BLaER1 treated with 17β-estradiol and CSF1 and Interleukin-3, amounts not matched to agents 10 nM and 100 nM (cell line): ENCODE measurements around the gene MC1R.
A peak's percentile ranks its signal among the peaks of the same experiment; 100 is the strongest.
"Not testable (repeated sequence)": the region's sequence is repeated elsewhere in the genome, so short reads cannot be mapped to it uniquely, and the experiment has no call there.

Experiments used
- H3K27ac ChIP-seq, 11 experiments: shearing (Covaris generic); formaldehyde crosslinking; 2 replicates each; pipeline ENCODE4 v1.8.1; 2022
- H3K27me3 ChIP-seq, 11 experiments: shearing (Covaris generic); formaldehyde crosslinking; 2 replicates each; pipeline ENCODE4 v1.8.1; 2022
- H3K36me3 ChIP-seq, 11 experiments: shearing (Covaris generic); formaldehyde crosslinking; 2 replicates each; pipeline ENCODE4 v1.8.1; 2022
- H3K4me1 ChIP-seq, 10 experiments: shearing (Covaris generic); formaldehyde crosslinking; 2 replicates each; pipeline ENCODE4 v1.8.1; 2022
- H3K4me2 ChIP-seq, 11 experiments: shearing (Covaris generic); formaldehyde crosslinking; 2 replicates each; pipeline ENCODE4 v1.8.1; 2022
- H3K4me3 ChIP-seq, 10 experiments: shearing (Covaris generic); formaldehyde crosslinking; 2 replicates each; pipeline ENCODE4 v1.8.1; 2022
- H3K9ac ChIP-seq, 11 experiments: shearing (Covaris generic); formaldehyde crosslinking; 2 replicates each; pipeline ENCODE4 v1.8.1; 2022
- H3K9me3 ChIP-seq, 11 experiments: shearing (Covaris generic); formaldehyde crosslinking; replicated peaks in 1 of 11; 2 replicates each; pipeline ENCODE4 v1.8.1; 2022
- H4K20me1 ChIP-seq, 11 experiments: shearing (Covaris generic); formaldehyde crosslinking; 2 replicates each; pipeline ENCODE4 v1.8.1; 2022
- Cebpa-rat ChIP-seq, 11 experiments: shearing (Covaris generic); IDR thresholded peaks; 2 replicates each; pipeline ENCODE4 v1.8.1; 2022

The MC1R gene

DNA sequence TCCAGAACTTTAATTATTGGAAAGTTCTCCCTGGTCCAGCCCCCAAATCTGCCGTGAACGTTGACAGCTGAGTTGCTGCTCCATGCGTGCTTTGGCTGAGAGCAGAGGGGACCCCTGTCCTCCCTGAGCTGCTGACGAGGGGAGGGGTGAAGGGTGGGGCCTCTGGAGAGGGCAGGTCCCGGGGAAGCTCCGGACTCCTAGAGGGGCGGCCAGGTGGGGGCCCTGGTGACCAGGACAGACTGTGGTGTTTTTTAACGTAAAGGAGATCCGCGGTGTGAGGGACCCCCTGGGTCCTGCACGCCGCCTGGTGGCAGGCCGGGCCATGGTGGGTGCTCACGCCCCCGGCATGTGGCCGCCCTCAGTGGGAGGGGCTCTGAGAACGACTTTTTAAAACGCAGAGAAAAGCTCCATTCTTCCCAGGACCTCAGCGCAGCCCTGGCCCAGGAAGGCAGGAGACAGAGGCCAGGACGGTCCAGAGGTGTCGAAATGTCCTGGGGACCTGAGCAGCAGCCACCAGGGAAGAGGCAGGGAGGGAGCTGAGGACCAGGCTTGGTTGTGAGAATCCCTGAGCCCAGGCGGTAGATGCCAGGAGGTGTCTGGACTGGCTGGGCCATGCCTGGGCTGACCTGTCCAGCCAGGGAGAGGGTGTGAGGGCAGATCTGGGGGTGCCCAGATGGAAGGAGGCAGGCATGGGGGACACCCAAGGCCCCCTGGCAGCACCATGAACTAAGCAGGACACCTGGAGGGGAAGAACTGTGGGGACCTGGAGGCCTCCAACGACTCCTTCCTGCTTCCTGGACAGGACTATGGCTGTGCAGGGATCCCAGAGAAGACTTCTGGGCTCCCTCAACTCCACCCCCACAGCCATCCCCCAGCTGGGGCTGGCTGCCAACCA is at the start of gene MC1R:
Gene MC1R, plus strand, starts transcription at position 410 of the 895 bp plus-strand sequence. Its CDS starts 397 bp downstream, at position 807.
- H3K4me3 ChIP-seq = peak within 1 kb of the TSS; percentile 46 to 66 (median 56)
- H3K9ac ChIP-seq = peak within 1 kb of the TSS; percentile 43 to 84 (median 74)
- no peaks in the 10 kb centered on the region for H3K9me3 ChIP-seq
- H3K36me3 ChIP-seq = peaks cover 0 to 6% (median under 1%) of the 10 kb centered on the region in 11 experiments; a peak in 8 of 22 replicates
- H3K27me3 ChIP-seq = no peaks in the 10 kb centered on the region; a peak in 2 of 22 replicates
- TF ChIP-seq Cebpa-rat (IDR thresholded peaks at IDR 0.05) = no peak
- H3K27ac ChIP-seq = peak within 1 kb of the TSS; percentile 22 to 87 (median 80); a peak in 21 of 22 replicates
- peak within 1 kb of the TSS; percentile 88 to 100 (median 98) for H3K4me2 ChIP-seq
- H3K4me1 ChIP-seq = peaks cover 53 to 82% (median 78%) of the 10 kb centered on the region in 10 experiments
- H4K20me1 ChIP-seq = peaks cover 0 to 42% (median 7%) of the 10 kb centered on the region in 11 experiments; a peak in 15 of 22 replicates

DNA sequence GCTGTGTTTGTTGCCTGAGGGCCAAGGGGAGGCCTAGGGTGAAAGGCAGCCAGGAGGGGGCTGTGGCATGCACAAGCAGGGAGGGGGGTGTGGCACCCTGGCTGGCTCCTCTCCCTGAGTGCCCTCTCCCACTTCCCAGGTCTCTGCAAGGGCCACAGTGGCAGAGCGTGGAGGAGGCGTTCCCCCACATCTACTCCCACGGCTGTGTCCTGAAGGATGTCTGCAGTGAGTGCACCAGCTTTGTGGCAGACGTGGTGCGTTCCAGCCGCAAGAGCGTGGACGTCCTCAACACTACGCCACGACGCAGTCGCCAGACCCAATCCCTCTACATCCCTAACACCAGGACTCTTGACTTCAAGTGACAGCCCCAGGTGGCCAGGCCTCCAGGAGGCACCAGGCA is 48.8 kb upstream of the MC1R start:
- Histone ChIP-seq H3K4me1 (peaks cover 32 to 61% (median 58%) of the 10 kb centered on the region in 10 experiments), H4K20me1 (peaks cover 7 to 8% (median 8%) of the 10 kb centered on the region in 11 experiments), H3K27me3 (no peaks in the 10 kb centered on the region), H3K27ac (peak overlapping the region in 2 of 11 experiments; percentile 26 to 98; a peak in 2 of 22 replicates), H3K36me3 (peaks cover 6 to 18% (median 13%) of the 10 kb centered on the region in 11 experiments; a peak in 21 of 22 replicates), H3K4me3 (no peak overlapping the region), H3K4me2 (peak overlapping the region in 10 of 11 experiments; percentile 1 to 98 (median 92); a peak in 19 of 22 replicates), H3K9me3 (peaks cover 9 to 18% (median 13%) of the 10 kb centered on the region in 11 experiments), H3K9ac (peak overlapping the region in 4 of 11 experiments; percentile 15 to 31 (median 25); a peak in 3 of 22 replicates)
- TF ChIP-seq Cebpa-rat (IDR thresholded peaks at IDR 0.05) = no peak

DNA sequence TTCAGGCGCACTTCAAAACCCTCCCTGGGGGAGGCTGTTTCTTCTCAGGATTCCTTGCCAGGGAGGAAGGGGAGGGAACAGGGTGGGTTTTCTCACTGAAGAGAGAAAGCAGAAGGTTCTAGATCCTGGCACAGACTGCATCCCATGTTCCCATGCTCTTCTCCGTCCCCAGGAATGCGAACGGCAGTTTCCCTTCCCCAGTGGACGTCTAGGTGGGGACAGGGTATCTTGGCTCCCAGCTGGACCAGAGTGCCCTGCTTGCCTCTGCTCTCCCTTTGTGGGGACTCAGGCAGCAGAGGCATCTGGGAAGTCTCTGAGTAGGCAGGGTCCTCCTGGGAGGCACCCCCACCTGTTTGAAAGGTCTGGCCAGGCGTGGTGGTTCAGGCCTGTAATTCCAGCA is 48.2 kb upstream of the MC1R start:
- H3K4me1 ChIP-seq = peaks cover 32 to 60% (median 57%) of the 10 kb centered on the region in 10 experiments

DNA sequence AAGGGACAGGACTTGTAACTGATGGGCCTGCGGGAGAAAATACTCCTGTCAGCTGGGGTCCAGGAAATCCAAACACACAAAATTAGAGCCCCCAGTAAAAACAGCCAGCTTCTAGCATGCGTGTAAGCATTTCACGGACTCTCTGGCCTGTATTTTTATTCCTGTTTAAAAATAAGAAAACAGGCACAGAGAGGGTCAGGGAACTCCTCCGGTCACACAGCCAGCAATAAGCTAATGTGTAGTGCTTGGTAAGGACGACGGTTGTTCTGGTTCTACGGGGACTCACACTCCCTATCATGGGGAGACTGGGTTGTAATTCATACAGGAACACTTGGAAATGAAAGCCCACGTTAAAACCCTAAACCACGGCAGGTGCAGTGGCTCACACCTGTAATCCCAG is 46.8 kb upstream of the MC1R start:
- peaks cover 42 to 68% (median 59%) of the 10 kb centered on the region in 10 experiments for H3K4me1 ChIP-seq
- peak overlapping the region in 7 of 11 experiments; percentile 93 to 100 (median 99); a peak in 10 of 22 replicates for H3K27ac ChIP-seq
- peak overlapping the region in 1 of 10 experiments; percentile 79; a peak in 2 of 20 replicates for H3K4me3 ChIP-seq
- H3K4me2 ChIP-seq = peak overlapping the region; percentile 83 to 100 (median 94)
- H4K20me1 ChIP-seq = peaks cover 26 to 28% (median 27%) of the 10 kb centered on the region in 11 experiments
- H3K36me3 ChIP-seq = peaks cover 21 to 38% (median 30%) of the 10 kb centered on the region in 11 experiments
- peak overlapping the region in 10 of 11 experiments; percentile 36 to 100 (median 98); a peak in 13 of 22 replicates for H3K9ac ChIP-seq
- H3K9me3 ChIP-seq = peaks cover 9 to 17% (median 13%) of the 10 kb centered on the region in 11 experiments
- no peaks in the 10 kb centered on the region for H3K27me3 ChIP-seq
- no peak for TF ChIP-seq Cebpa-rat (IDR thresholded peaks at IDR 0.05)

More for the DNA sequence above, 48.2 kb upstream of the MC1R start:
- Histone ChIP-seq H3K36me3 (peaks cover 11 to 23% (median 18%) of the 10 kb centered on the region in 11 experiments; a peak in 21 of 22 replicates), H4K20me1 (peaks cover 12 to 13% (median 13%) of the 10 kb centered on the region in 11 experiments), H3K4me2 (peak overlapping the region in 9 of 11 experiments; percentile 83 to 98 (median 92); a peak in 18 of 22 replicates), H3K27ac (peak overlapping the region in 3 of 11 experiments; percentile 18 to 98 (median 26); a peak in 5 of 22 replicates), H3K27me3 (no peaks in the 10 kb centered on the region), H3K9ac (peak overlapping the region in 8 of 11 experiments; percentile 2 to 55 (median 25); a peak in 5 of 22 replicates), H3K9me3 (peaks cover 9 to 18% (median 13%) of the 10 kb centered on the region in 11 experiments), H3K4me3 (no peak overlapping the region)
- no peak for TF ChIP-seq Cebpa-rat (IDR thresholded peaks at IDR 0.05)

DNA sequence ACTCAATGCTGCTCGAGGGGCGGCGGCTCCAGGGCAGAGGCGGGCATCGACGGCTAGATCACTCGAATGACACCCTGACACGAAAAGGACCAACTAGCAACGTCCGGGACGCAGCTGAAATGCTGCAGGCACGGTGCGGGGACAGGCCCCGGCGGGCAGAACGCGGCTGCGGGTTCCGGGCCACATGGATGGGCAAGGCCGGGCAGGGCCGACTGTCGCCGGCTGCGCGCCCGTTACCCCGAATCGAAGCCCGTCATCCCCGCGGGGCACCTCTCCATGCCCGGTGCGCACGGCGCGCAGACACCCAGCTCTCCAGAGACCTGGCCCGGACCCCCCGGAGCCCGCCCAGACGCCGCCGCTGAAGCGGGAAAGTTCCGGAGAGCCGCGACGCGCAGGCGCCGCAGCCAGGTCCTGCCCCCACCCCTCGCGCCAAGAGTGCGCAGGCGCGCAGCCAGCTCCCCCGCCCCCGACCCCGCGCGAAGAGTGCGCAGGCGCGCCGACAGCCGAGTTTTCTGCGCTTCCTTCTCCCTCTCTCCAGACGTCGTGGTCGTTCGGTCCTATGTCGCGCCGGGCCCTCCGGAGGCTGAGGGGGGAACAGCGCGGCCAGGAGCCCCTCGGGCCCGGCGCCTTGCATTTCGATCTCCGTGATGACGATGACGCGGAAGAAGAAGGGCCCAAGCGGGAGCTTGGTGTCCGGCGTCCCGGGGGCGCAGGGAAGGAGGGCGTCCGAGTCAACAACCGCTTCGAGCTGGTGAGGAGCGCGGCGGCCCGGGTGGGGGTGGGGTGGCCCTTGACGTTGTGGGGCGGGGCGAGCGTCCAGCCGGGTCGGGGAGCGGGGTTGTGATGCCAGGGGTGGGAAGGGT is 45.3 kb upstream of the MC1R start, which contains the start of gene TCF25:
Gene TCF25, plus strand, starts transcription at position 484 of the 863 bp plus-strand sequence. Its CDS starts 76 bp downstream, at position 560.
- peak within 1 kb of the TSS; percentile 83 to 100 (median 94) for H3K4me2 ChIP-seq
- H3K9ac ChIP-seq = peak within 1 kb of the TSS; percentile 93 to 100 (median 98)
- H3K36me3 ChIP-seq = peaks cover 31 to 45% (median 38%) of the 10 kb centered on the region in 11 experiments
- H3K27ac ChIP-seq = peak within 1 kb of the TSS; percentile 93 to 100 (median 99)
- H3K9me3 ChIP-seq = peaks cover 0 to 3% (median 1%) of the 10 kb centered on the region in 11 experiments; a peak in 13 of 22 replicates
- H3K27me3 ChIP-seq = no peaks in the 10 kb centered on the region
- H4K20me1 ChIP-seq = peaks cover 41 to 42% (median 42%) of the 10 kb centered on the region in 11 experiments
- peaks cover 42 to 68% (median 59%) of the 10 kb centered on the region in 10 experiments for H3K4me1 ChIP-seq
- no peak for TF ChIP-seq Cebpa-rat (IDR thresholded peaks at IDR 0.05)
- H3K4me3 ChIP-seq = peak within 1 kb of the TSS; percentile 68 to 85 (median 80)

DNA sequence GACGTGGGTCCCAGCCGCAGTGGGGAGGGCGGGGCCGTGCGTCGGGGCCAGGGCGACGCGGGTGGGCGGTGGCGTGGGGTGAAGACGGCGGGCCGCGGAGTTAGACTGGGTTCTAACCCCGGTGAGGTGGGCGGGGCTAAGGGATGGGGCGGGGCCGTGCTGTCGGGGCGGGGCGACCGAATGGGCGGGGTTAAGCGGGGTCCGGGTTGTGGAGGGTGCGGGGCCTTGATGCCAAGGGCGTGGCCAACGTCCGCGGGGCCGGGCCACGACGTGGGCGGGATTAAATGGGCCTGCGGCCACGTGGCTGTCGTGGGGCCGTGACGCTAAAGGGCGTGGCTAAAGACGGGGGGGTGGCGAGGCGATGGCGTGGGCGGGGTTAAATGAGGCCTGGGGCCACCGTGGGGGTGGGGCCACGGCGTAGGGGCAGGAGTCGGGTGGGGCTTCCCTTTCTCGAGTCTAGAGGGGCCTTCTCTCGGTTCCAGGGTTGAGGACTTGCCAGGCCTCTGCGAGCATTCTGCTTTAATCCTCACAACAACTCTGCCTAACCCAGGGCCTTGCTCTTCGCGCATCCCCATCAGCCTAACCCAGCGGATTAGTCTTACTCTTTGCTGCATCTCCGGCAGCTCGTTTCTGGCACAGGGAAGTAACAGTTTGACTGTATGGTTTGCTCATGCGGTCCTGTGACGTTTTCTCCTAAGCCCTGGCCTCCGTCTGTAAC is 44.5 kb upstream of the MC1R start:
- H3K27me3 ChIP-seq = no peaks in the 10 kb centered on the region
- peak overlapping the region; percentile 93 to 100 (median 98) for H3K9ac ChIP-seq
- peak overlapping the region; percentile 93 to 100 (median 99) for H3K27ac ChIP-seq
- H3K9me3 ChIP-seq = no peaks in the 10 kb centered on the region
- H4K20me1 ChIP-seq = peaks cover 49 to 50% (median 50%) of the 10 kb centered on the region in 11 experiments
- H3K4me2 ChIP-seq = peak overlapping the region; percentile 70 to 93 (median 88)
- no peak for TF ChIP-seq Cebpa-rat (IDR thresholded peaks at IDR 0.05)
- H3K4me1 ChIP-seq = peaks cover 42 to 61% (median 57%) of the 10 kb centered on the region in 10 experiments
- peak overlapping the region; percentile 68 to 85 (median 80) for H3K4me3 ChIP-seq
- H3K36me3 ChIP-seq = peaks cover 39 to 50% (median 45%) of the 10 kb centered on the region in 11 experiments

DNA sequence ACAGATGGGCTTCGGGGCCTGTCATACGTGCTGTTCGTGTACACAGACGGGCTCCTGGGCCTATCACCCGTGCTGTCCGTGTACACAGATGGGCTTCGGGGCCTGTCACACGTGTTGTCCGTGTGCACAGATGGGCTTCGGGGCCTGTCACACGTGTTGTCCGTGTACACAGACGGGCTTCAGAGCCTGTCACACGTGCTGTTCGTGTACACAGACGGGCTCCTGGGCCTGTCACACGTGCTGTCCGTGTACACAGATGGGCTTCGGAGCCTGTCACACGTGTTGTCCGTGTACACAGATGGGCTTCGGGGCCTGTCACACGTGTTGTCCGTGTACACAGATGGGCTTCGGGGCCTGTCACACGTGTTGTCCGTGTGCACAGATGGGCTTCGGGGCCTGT is 39.5 kb upstream of the MC1R start:
- H3K27me3 ChIP-seq, H3K4me3 ChIP-seq, H3K9ac ChIP-seq, H3K9me3 ChIP-seq, H3K4me2 ChIP-seq, H3K27ac ChIP-seq: not testable (repeated sequence)
- peaks cover 25 to 47% (median 32%) of the 10 kb centered on the region in 10 experiments for H3K4me1 ChIP-seq
- H4K20me1 ChIP-seq = peaks cover 96 to 100% (median 99%) of the 10 kb centered on the region in 11 experiments
- peaks cover 80 to 97% (median 90%) of the 10 kb centered on the region in 11 experiments for H3K36me3 ChIP-seq
